ENCODE data around the gene DPH6. TPM values are rescaled to one million over a fixed set of nuclear protein-coding genes. Genes with fewer than 3 reads are reported as not detected.
"Not testable (repeated sequence)": the region's sequence is repeated elsewhere in the genome, so short reads cannot be mapped to it uniquely, and the experiment has no call there.

Gene DPH6
- total and polyA plus RNA-seq, 2 experiments from 2014 or later: 14.2 to 28.6 TPM

GRCh38 chr15:35442742-35443141, 103.2 kb downstream of the DPH6 start:
- no peaks in the 10 kb centered on the region for H3K79me2 ChIP-seq (ENCODE audit: insufficient read depth)
- no peaks in the 10 kb centered on the region for H3K36me3 ChIP-seq (ENCODE audit: low read depth)
- no peak for TF ChIP-seq EZH2 (IDR thresholded peaks at IDR 0.05; ENCODE audit: insufficient read depth, poor library complexity, severe bottlenecking)
- no peak for TF ChIP-seq EZH2phosphoT487 (IDR thresholded peaks at IDR 0.05; ENCODE audit: insufficient read depth, low read depth)
- in situ Hi-C loops (cut with MboI): loop anchor here (10.0 kb wide), 2 partner anchors 148 to 368 kb away; no protein-coding TSS in a partner anchor
- WGBS, 2 experiments (ENCODE audit: low coverage in 1 of 2, low lambda C conversion rate in 2 of 2, missing lambda C conversion rate in 2 of 2): 84 to 85% methylated on average over 1 of the region's 1 CpG
- no peaks in the 10 kb centered on the region for H3K27me3 ChIP-seq (replicated peaks; ENCODE audit: insufficient read depth)
- no peak overlapping the region for H3K4me3 ChIP-seq
- no peaks in the 10 kb centered on the region for H3K9me2 ChIP-seq (ENCODE audit: insufficient read depth)
- no peaks in the 10 kb centered on the region for H4K20me1 ChIP-seq (ENCODE audit: insufficient read depth)
- peaks cover 34% of the 10 kb centered on the region for H3K4me1 ChIP-seq (ENCODE audit: insufficient read depth)
- H2AFZ ChIP-seq: no peak overlapping the region
- H3K27ac ChIP-seq: no peak overlapping the region
- 0 out of 2 replicates have a peak, but pooled peaks cover 9% of the 10 kb centered on the region for H3F3A ChIP-seq (ENCODE audit: insufficient read depth)
- no peak overlapping the region for H3K4me2 ChIP-seq (ENCODE audit: unreplicated experiment)
- H3K9me3 ChIP-seq (ENCODE audit: low read depth): no peaks in the 10 kb centered on the region
- peak; percentile 6 for DNase-seq
- H3K9ac ChIP-seq: no peak overlapping the region

DNA sequence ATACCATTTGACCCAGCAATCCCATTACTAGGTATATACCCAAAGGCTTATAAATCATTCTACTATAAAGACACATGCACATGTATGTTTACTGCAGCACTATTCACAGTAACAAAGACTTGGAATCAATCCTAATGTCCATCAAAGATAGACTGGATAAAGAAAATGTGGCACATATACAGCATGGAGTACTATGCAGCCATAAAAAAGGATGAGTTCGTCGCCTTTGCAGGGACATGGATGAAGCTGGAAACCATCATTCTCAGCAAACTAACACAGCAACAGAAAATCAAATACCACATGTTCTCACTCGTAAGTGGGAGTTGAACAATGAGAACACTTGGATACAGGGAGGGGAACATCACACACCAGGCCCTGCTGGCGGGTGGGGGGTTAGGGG, 104.7 kb downstream of the DPH6 start:
- H3F3A ChIP-seq (ENCODE audit: insufficient read depth); H3K4me3 ChIP-seq; H3K27ac ChIP-seq; H4K20me1 ChIP-seq (ENCODE audit: insufficient read depth); H3K9me3 ChIP-seq (ENCODE audit: low read depth); H3K79me2 ChIP-seq (ENCODE audit: insufficient read depth); H3K27me3 ChIP-seq (replicated peaks; ENCODE audit: insufficient read depth); H3K4me2 ChIP-seq (ENCODE audit: unreplicated experiment); H3K9me2 ChIP-seq (ENCODE audit: insufficient read depth); DNase-seq; H2AFZ ChIP-seq; H3K36me3 ChIP-seq (ENCODE audit: low read depth); H3K9ac ChIP-seq: not testable (repeated sequence)
- 94 to 98% methylated on average over 4 of the region's 4 CpGs for WGBS, 2 experiments (ENCODE audit: low coverage in 1 of 2, low lambda C conversion rate in 2 of 2, missing lambda C conversion rate in 2 of 2)
- H3K4me1 ChIP-seq (ENCODE audit: insufficient read depth): peaks cover 34% of the 10 kb centered on the region
- in situ Hi-C loops (cut with MboI): loop anchor here (10.0 kb wide), 2 partner anchors 146 to 366 kb away; no protein-coding TSS in a partner anchor

GRCh38 chr15:35440265-35440664, 105.7 kb downstream of the DPH6 start:
- Histone ChIP-seq H3K9ac (no peak overlapping the region), H3K4me2 (ENCODE audit: unreplicated experiment) (no peak overlapping the region), H3K9me3 (ENCODE audit: low read depth) (no peaks in the 10 kb centered on the region), H3K4me3 (no peak overlapping the region), H3F3A (ENCODE audit: insufficient read depth) (0 out of 2 replicates have a peak, but pooled peaks cover 9% of the 10 kb centered on the region), H3K79me2 (ENCODE audit: insufficient read depth) (no peaks in the 10 kb centered on the region), H3K27me3 (replicated peaks; ENCODE audit: insufficient read depth) (no peaks in the 10 kb centered on the region), H3K36me3 (ENCODE audit: low read depth) (no peaks in the 10 kb centered on the region), H3K9me2 (ENCODE audit: insufficient read depth) (no peaks in the 10 kb centered on the region), H2AFZ (peak overlapping the region; percentile 51; the same call in 1 of the 2 replicates), H3K4me1 (ENCODE audit: insufficient read depth) (peaks cover 34% of the 10 kb centered on the region), H4K20me1 (ENCODE audit: insufficient read depth) (no peaks in the 10 kb centered on the region), H3K27ac (no peak overlapping the region)
- DNase-seq: no peak
- WGBS, 2 experiments (ENCODE audit: low coverage in 1 of 2, low lambda C conversion rate in 2 of 2, missing lambda C conversion rate in 2 of 2): 78 to 79% methylated on average over 3 of the region's 3 CpGs
- in situ Hi-C loops (cut with MboI): loop anchor here (10.0 kb wide), 2 partner anchors 145 to 365 kb away; no protein-coding TSS in a partner anchor
- TF ChIP-seq EZH2phosphoT487 (IDR thresholded peaks at IDR 0.05; ENCODE audit: insufficient read depth, low read depth) (no peak), EZH2 (IDR thresholded peaks at IDR 0.05; ENCODE audit: insufficient read depth, poor library complexity, severe bottlenecking) (no peak)

- Histone ChIP-seq H3K9me3 (ENCODE audit: low read depth) (no peaks in the 10 kb centered on the region), H4K20me1 (ENCODE audit: insufficient read depth) (no peaks in the 10 kb centered on the region), H3K79me2 (ENCODE audit: insufficient read depth) (no peaks in the 10 kb centered on the region), H3K9ac (no peak overlapping the region; the same call in 1 of the 2 replicates), H3K4me1 (ENCODE audit: insufficient read depth) (peaks cover 34% of the 10 kb centered on the region), H3K27me3 (replicated peaks; ENCODE audit: insufficient read depth) (no peaks in the 10 kb centered on the region), H3F3A (ENCODE audit: insufficient read depth) (0 out of 2 replicates have a peak, but pooled peaks cover 9% of the 10 kb centered on the region), H3K36me3 (ENCODE audit: low read depth) (no peaks in the 10 kb centered on the region), H2AFZ (peak overlapping the region; percentile 51), H3K27ac (peak overlapping the region; percentile 50), H3K4me3 (peak overlapping the region; percentile 10; the same call in 1 of the 2 replicates), H3K4me2 (ENCODE audit: unreplicated experiment) (peak overlapping the region; percentile 53), H3K9me2 (ENCODE audit: insufficient read depth) (no peaks in the 10 kb centered on the region)
- in situ Hi-C loops (cut with MboI): no loop called here
- peak; percentile 72 for DNase-seq
- WGBS, 2 experiments (ENCODE audit: low coverage in 1 of 2, low lambda C conversion rate in 2 of 2, missing lambda C conversion rate in 2 of 2): 37 to 38% methylated on average over 2 of the region's 2 CpGs
- no peak for TF ChIP-seq EZH2 (IDR thresholded peaks at IDR 0.05; ENCODE audit: insufficient read depth, poor library complexity, severe bottlenecking)
Measured at GRCh38 chr15:35439291-35439690, 106.7 kb downstream of the DPH6 start.

- Histone ChIP-seq H3F3A (ENCODE audit: insufficient read depth) (0 out of 2 replicates have a peak, but pooled peaks cover 9% of the 10 kb centered on the region), H3K9me2 (ENCODE audit: insufficient read depth) (no peaks in the 10 kb centered on the region), H3K36me3 (ENCODE audit: low read depth) (no peaks in the 10 kb centered on the region), H3K9me3 (ENCODE audit: low read depth) (no peaks in the 10 kb centered on the region), H3K27me3 (replicated peaks; ENCODE audit: insufficient read depth) (no peaks in the 10 kb centered on the region), H3K4me2 (ENCODE audit: unreplicated experiment) (no peak overlapping the region), H3K4me3 (no peak overlapping the region), H3K79me2 (ENCODE audit: insufficient read depth) (no peaks in the 10 kb centered on the region), H3K4me1 (ENCODE audit: insufficient read depth) (peaks cover 19% of the 10 kb centered on the region), H4K20me1 (ENCODE audit: insufficient read depth) (no peaks in the 10 kb centered on the region), H3K27ac (no peak overlapping the region), H2AFZ (no peak overlapping the region), H3K9ac (no peak overlapping the region)
- in situ Hi-C loops (cut with MboI): no loop called here
- 96% methylated on average over 5 of the region's 5 CpGs for WGBS, 2 experiments (ENCODE audit: low coverage in 1 of 2, low lambda C conversion rate in 2 of 2, missing lambda C conversion rate in 2 of 2)
- peak; percentile 27 for DNase-seq
- TF ChIP-seq EZH2 (IDR thresholded peaks at IDR 0.05; ENCODE audit: insufficient read depth, poor library complexity, severe bottlenecking): no peak
- TF ChIP-seq EZH2phosphoT487 (IDR thresholded peaks at IDR 0.05; ENCODE audit: insufficient read depth, low read depth): no peak
Measured at GRCh38 chr15:35437157-35437556, 108.8 kb downstream of the DPH6 start.
